Osteocyte (in vitro differentiated cells): ENCODE data around the gene MINDY4B. TPM values are rescaled to one million over a fixed set of nuclear protein-coding genes. Genes with fewer than 3 reads are reported as not detected.
"Not testable (repeated sequence)": the region's sequence is repeated elsewhere in the genome, so short reads cannot be mapped to it uniquely, and the experiment has no call there.

Source experiments
- DNase-seq: peaks from one replicate; pipeline ENCODE4 v3.0.0; 2021; ENCODE audit warnings: mixed read lengths; ENCODE audit not compliant: unreplicated experiment; ENCODE audit errors: extremely low spot score
- H3K27ac Mint-ChIP-seq: one replicate; pipeline ENCODE4 v1.8.0; 2021; ENCODE audit warnings: mild to moderate bottlenecking, mixed read lengths; ENCODE audit not compliant: unreplicated experiment
- H3K27me3 Mint-ChIP-seq: one replicate; pipeline ENCODE4 v1.8.0; 2021; ENCODE audit warnings: mixed read lengths; ENCODE audit not compliant: unreplicated experiment
- H3K36me3 Mint-ChIP-seq: one replicate; pipeline ENCODE4 v1.8.0; 2021; ENCODE audit warnings: mixed read lengths; ENCODE audit not compliant: unreplicated experiment
- H3K4me1 Mint-ChIP-seq: one replicate; pipeline ENCODE4 v1.8.0; 2021; ENCODE audit warnings: mixed read lengths; ENCODE audit not compliant: unreplicated experiment
- H3K4me3 Mint-ChIP-seq: one replicate; pipeline ENCODE4 v1.8.0; 2021; ENCODE audit warnings: mild to moderate bottlenecking, moderate library complexity, mixed read lengths; ENCODE audit not compliant: unreplicated experiment
- H3K9me3 Mint-ChIP-seq: one replicate; pipeline ENCODE4 v1.8.0; 2021; ENCODE audit warnings: mixed read lengths; ENCODE audit not compliant: unreplicated experiment
- total RNA-seq: library from RNA; stranded (reverse); gene quantifications from 2 replicates; pipeline ENCODE4 v1.2.1, GENCODE V29; 2021
- TF ChIP-seq, protein P1 (sequence below): fragments of 200-600 bp; sonication (generic); IDR thresholded peaks from 2 replicates; pipeline ENCODE4 v1.5.0; 2021; ENCODE audit warnings: antibody characterized with exemption, mild to moderate bottlenecking, moderate library complexity

Gene MINDY4B
- total RNA-seq, 1 donor from 2014 or later: not detected

DNA sequence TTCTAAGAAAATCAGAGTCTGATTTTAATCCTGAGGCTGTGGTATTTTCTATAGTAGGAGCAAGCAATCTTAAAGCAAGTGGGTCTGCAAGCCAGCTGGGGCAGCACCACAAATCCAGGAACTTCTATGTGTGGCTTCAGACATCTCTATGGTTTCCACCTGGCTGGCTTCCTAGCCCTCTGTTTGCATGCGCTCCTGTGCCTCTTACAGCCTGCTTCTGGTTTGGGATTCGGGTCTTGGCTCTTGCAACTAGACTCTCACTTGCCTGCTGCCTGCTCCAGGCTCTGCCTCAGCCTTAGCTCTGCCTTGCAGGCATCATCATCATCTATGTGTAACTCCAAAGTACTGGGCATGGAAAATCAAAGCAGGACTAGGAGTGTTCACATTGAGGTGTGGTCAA is 43.4 kb downstream of the MINDY4B start:
- TF ChIP-seq, protein P1, sequence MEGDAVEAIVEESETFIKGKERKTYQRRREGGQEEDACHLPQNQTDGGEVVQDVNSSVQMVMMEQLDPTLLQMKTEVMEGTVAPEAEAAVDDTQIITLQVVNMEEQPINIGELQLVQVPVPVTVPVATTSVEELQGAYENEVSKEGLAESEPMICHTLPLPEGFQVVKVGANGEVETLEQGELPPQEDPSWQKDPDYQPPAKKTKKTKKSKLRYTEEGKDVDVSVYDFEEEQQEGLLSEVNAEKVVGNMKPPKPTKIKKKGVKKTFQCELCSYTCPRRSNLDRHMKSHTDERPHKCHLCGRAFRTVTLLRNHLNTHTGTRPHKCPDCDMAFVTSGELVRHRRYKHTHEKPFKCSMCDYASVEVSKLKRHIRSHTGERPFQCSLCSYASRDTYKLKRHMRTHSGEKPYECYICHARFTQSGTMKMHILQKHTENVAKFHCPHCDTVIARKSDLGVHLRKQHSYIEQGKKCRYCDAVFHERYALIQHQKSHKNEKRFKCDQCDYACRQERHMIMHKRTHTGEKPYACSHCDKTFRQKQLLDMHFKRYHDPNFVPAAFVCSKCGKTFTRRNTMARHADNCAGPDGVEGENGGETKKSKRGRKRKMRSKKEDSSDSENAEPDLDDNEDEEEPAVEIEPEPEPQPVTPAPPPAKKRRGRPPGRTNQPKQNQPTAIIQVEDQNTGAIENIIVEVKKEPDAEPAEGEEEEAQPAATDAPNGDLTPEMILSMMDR: no peak
- Mint-ChIP-seq H3K4me3 (no peak overlapping the region), H3K9me3 (no peaks in the 10 kb centered on the region), H3K36me3 (no peaks in the 10 kb centered on the region), H3K27ac (no peak overlapping the region), H3K4me1 (peaks cover 2% of the 10 kb centered on the region), H3K27me3 (peaks cover 44% of the 10 kb centered on the region)
- DNase-seq: no peak

DNA sequence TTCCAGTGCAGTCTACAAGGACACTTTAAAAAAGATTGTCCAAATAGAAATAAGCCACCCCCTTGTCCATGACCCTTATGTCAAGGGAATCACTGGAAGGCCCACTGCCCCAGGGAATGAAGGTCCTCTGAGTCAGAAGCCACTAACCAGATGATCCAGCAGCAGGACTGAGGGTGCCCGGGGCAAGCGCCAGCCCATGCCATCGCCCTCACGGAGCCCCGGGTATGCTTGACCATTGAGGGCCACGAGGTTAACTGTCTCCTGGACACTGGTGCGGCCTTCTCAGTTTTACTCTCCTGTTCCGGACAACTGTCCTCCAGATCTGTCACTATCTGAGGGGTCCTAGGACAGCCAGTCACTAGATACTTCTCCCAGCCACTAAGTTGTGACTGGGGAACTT is 47.3 kb downstream of the MINDY4B start:
- peaks cover 42% of the 10 kb centered on the region for H3K27me3 Mint-ChIP-seq
- not testable (repeated sequence) for H3K4me3 Mint-ChIP-seq, H3K9me3 Mint-ChIP-seq, DNase-seq, H3K4me1 Mint-ChIP-seq, H3K27ac Mint-ChIP-seq, H3K36me3 Mint-ChIP-seq

DNA sequence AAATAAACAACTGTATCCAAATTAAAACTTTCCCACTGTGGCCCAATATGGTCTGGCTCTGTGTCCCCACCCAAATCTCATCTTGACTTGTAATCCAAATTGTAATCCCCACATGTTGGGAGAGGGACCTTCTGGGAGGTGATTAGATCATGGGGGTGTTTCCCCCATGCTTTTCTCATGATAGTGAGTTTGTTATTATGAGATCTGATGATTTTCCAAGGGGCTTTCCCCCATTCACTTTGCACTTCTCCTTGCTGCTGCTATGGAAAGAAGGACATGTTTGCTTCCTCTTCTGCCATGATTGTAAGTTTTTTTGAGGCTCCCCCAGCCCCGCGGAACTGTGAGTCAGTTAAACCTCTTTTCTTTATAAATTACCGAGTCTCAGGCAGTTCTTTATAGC is 55.0 kb downstream of the MINDY4B start:
- Mint-ChIP-seq H3K4me1 (no peaks in the 10 kb centered on the region), H3K27me3 (peaks cover 14% of the 10 kb centered on the region), H3K4me3 (no peak overlapping the region), H3K9me3 (peaks cover 3% of the 10 kb centered on the region), H3K36me3 (no peaks in the 10 kb centered on the region), H3K27ac (no peak overlapping the region)
- TF ChIP-seq, protein P1: no peak
- no peak for DNase-seq

GRCh38 chr3:150848864-150849263 is 56.4 kb downstream of the MINDY4B start:
- Mint-ChIP-seq H3K9me3 (peaks cover 3% of the 10 kb centered on the region), H3K27ac (no peak overlapping the region), H3K4me3 (no peak overlapping the region), H3K36me3 (no peaks in the 10 kb centered on the region), H3K4me1 (no peaks in the 10 kb centered on the region), H3K27me3 (peaks cover 25% of the 10 kb centered on the region)
- TF ChIP-seq, protein P1: no peak
- no peak for DNase-seq

DNA sequence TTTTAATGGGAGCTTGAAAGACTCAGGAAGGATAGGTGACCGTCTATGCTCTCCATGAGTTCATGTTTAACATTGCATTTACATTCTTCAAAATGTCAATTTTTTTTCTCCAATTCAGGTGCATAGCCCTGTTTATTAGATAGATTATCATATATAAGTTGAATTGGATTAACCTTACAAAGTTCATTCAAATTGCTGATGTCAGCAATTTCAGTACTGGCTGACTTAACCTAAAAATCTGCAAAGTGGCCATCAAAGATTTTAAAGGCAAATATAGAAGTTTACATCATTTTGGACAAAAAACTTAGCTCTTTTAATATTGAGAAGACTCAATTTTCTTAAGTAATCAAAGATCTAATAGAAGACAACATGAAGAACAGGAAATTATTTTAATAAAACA is 57.8 kb downstream of the MINDY4B start:
- Mint-ChIP-seq H3K27ac (no peak overlapping the region), H3K4me3 (no peak overlapping the region), H3K9me3 (peaks cover 3% of the 10 kb centered on the region), H3K36me3 (no peaks in the 10 kb centered on the region), H3K27me3 (peaks cover 37% of the 10 kb centered on the region), H3K4me1 (no peaks in the 10 kb centered on the region)
- DNase-seq: no peak
- TF ChIP-seq, protein P1: no peak

DNA sequence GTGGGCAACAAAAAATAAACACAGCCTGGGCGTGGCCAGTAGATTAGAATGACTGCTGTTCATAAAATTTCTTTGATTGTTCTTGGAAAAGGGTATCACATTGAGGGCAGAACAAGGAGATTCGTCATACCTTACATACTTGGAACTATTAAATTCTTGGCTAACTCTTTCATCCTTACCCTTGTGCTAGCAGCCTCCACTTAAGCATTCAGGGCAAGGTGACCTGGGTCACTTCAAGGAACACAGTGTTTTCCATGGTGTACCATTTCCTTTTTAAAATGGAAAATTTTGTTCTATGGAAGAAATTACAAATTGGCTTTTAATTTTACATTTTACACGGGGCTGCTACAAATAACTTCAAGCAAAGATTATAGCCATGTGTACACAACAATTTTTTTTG is 60.8 kb downstream of the MINDY4B start:
- Mint-ChIP-seq H3K27me3 (peaks cover 49% of the 10 kb centered on the region), H3K4me1 (no peaks in the 10 kb centered on the region), H3K9me3 (no peaks in the 10 kb centered on the region), H3K36me3 (no peaks in the 10 kb centered on the region), H3K4me3 (no peak overlapping the region), H3K27ac (no peak overlapping the region)
- DNase-seq: no peak
- TF ChIP-seq, protein P1: no peak
